GOT3 (cell line): Measurements from ENCODE around the gene VTCN1.

Experiments
- DNase-seq: peaks from one replicate; lab custom pipeline; 2025; ENCODE audit warnings: mixed read lengths; lab: John Stamatoyannopoulos, UW

VTCN1 gene

GRCh38 chr1:117208580-117208979, 2.1 kb downstream of the VTCN1 start:
- no peak for DNase-seq

GRCh38 chr1:117205368-117205767, 5.4 kb downstream of the VTCN1 start:
- no peak for DNase-seq

- DNase-seq: no peak
Measured at GRCh38 chr1:117201808-117202207, 8.9 kb downstream of the VTCN1 start.

GRCh38 chr1:117198097-117198496, 12.6 kb downstream of the VTCN1 start:
- no peak for DNase-seq

- no peak for DNase-seq
Measured at GRCh38 chr1:117189726-117190125, 21.0 kb downstream of the VTCN1 start.

GRCh38 chr1:117188816-117189437, 21.8 kb downstream of the VTCN1 start:
- no peak for DNase-seq

GRCh38 chr1:117188170-117188815, 22.4 kb downstream of the VTCN1 start:
- no peak for DNase-seq

GRCh38 chr1:117183112-117183511, 27.6 kb downstream of the VTCN1 start:
- no peak for DNase-seq

GRCh38 chr1:117182319-117182718, 28.4 kb downstream of the VTCN1 start:
- no peak for DNase-seq

- no peak for DNase-seq
Measured at GRCh38 chr1:117181630-117182041, 29.1 kb downstream of the VTCN1 start.

GRCh38 chr1:117180147-117180967, 30.4 kb downstream of the VTCN1 start:
- no peak for DNase-seq

- no peak for DNase-seq
Measured at GRCh38 chr1:117179471-117179870, 31.3 kb downstream of the VTCN1 start.

- DNase-seq: no peak
Measured at GRCh38 chr1:117178756-117179155, 32.0 kb downstream of the VTCN1 start.

- DNase-seq: no peak
Measured at GRCh38 chr1:117177376-117177775, 33.4 kb downstream of the VTCN1 start.

GRCh38 chr1:117176579-117176978, 34.1 kb downstream of the VTCN1 start:
- DNase-seq: no peak

- no peak for DNase-seq
Measured at GRCh38 chr1:117174851-117175250, 35.9 kb downstream of the VTCN1 start.

GRCh38 chr1:117173691-117174090, 37.0 kb downstream of the VTCN1 start:
- no peak for DNase-seq

- no peak for DNase-seq
Measured at GRCh38 chr1:117173006-117173405, 37.7 kb downstream of the VTCN1 start.

- no peak for DNase-seq
Measured at GRCh38 chr1:117171900-117172511, 38.7 kb downstream of the VTCN1 start.

GRCh38 chr1:117169871-117170596, 40.7 kb downstream of the VTCN1 start:
- DNase-seq: no peak

GRCh38 chr1:117167402-117167801, 43.3 kb downstream of the VTCN1 start:
- DNase-seq: no peak

- DNase-seq: no peak
Measured at GRCh38 chr1:117166076-117166475, 44.7 kb downstream of the VTCN1 start.
